Right atrium auricular region (tissue), 2 donors: ENCODE data around the gene ZNF302. TPM values are rescaled to one million over a fixed set of nuclear protein-coding genes. Genes with fewer than 3 reads are reported as not detected.

Experiments used
- DNase-seq: peaks from one replicate; pipeline ENCODE4 v3.0.0-alpha.2; 2019; ENCODE audit warnings: low spot score
- H3K27ac ChIP-seq, 2 donors: fragments of 200-600 bp; sonication (generic); 1 replicate in 1 of 2; 2 replicates in 1 of 2; pipeline ENCODE4 v1.5.1; 2016 to 2019
- H3K27me3 ChIP-seq, 2 donors: fragments of 200-600 bp; sonication (generic); one replicate each; pipeline versions ENCODE4 v1.5.1 to v1.6.0; 2017 to 2019
- H3K36me3 ChIP-seq: fragments of 200-600 bp; sonication (generic); one replicate; pipeline ENCODE4 v1.5.1; 2016
- H3K4me1 ChIP-seq, 2 donors: fragments of 200-600 bp; sonication (generic); one replicate each; pipeline versions ENCODE4 v1.5.1 to v1.6.0; 2017 to 2019
- H3K4me3 ChIP-seq, 2 donors: fragments of 200-600 bp; sonication (generic); 1 replicate in 1 of 2; 2 replicates in 1 of 2; pipeline ENCODE4 v1.5.1; 2017 to 2019; ENCODE audit warnings: mild to moderate bottlenecking in 1 of 2, moderate library complexity in 1 of 2
- H3K9me3 ChIP-seq, 2 donors: fragments of 200-600 bp; sonication (generic); one replicate each; pipeline ENCODE4 v1.5.1; 2019
- CTCF ChIP-seq, 2 donors: fragments of 200-600 bp; sonication (generic); IDR thresholded peaks; one replicate each; pipeline ENCODE4 v1.5.1; 2019; ENCODE audit warnings: antibody characterized with exemption in 2 of 2
- total RNA-seq, 2 donors: library from RNA; depleted of rRNA; stranded (reverse); fragments of >200 nt; gene quantifications; one replicate each; pipeline ENCODE4 v1.1.0, GENCODE V29; 2016

Gene ZNF302
- total RNA-seq, 2 donors from 2014 or later = 21.7 to 35.8 TPM

GRCh38 chr19:34692549-34692948, 15.1 kb downstream of the ZNF302 start:
- no peaks in the 10 kb centered on the region for H3K36me3 ChIP-seq
- no peak overlapping the region for H3K4me3 ChIP-seq
- H3K27ac ChIP-seq = no peak overlapping the region
- no peaks in the 10 kb centered on the region for H3K9me3 ChIP-seq
- no peak for DNase-seq
- H3K27me3 ChIP-seq = no peaks in the 10 kb centered on the region
- no peak for TF ChIP-seq CTCF (IDR thresholded peaks at IDR 0.05)
- no peaks in the 10 kb centered on the region for H3K4me1 ChIP-seq

GRCh38 chr19:34707661-34708060, 30.2 kb downstream of the ZNF302 start:
- peaks cover 0 to 5% of the 10 kb centered on the region in 2 donors for H3K9me3 ChIP-seq
- H3K27ac ChIP-seq = no peak overlapping the region
- no peaks in the 10 kb centered on the region for H3K36me3 ChIP-seq
- H3K4me1 ChIP-seq = no peaks in the 10 kb centered on the region
- H3K4me3 ChIP-seq = no peak overlapping the region
- no peaks in the 10 kb centered on the region for H3K27me3 ChIP-seq
- TF ChIP-seq CTCF (IDR thresholded peaks at IDR 0.05) = no peak
- DNase-seq = no peak

GRCh38 chr19:34711890-34712289, 34.4 kb downstream of the ZNF302 start:
- Histone ChIP-seq H3K4me3 (no peak overlapping the region), H3K27ac (no peak overlapping the region), H3K27me3 (no peaks in the 10 kb centered on the region), H3K36me3 (no peaks in the 10 kb centered on the region), H3K9me3 (peaks cover 0 to 5% of the 10 kb centered on the region in 2 donors), H3K4me1 (no peaks in the 10 kb centered on the region)
- DNase-seq = no peak
- TF ChIP-seq CTCF (IDR thresholded peaks at IDR 0.05) = no peak

- peak; percentile 64 for DNase-seq
- no peak overlapping the region for H3K4me3 ChIP-seq
- TF ChIP-seq CTCF (IDR thresholded peaks at IDR 0.05) = peak; percentile 71 to 92
These were observed 35.1 kb downstream of the ZNF302 start for GRCh38 chr19:34712395-34713261.

GRCh38 chr19:34713262-34713637, 35.8 kb downstream of the ZNF302 start:
- H3K4me1 ChIP-seq = no peaks in the 10 kb centered on the region
- H3K27ac ChIP-seq = no peak overlapping the region
- no peak for DNase-seq
- peaks cover 0 to 4% of the 10 kb centered on the region in 2 donors for H3K9me3 ChIP-seq
- no peak overlapping the region for H3K4me3 ChIP-seq
- H3K36me3 ChIP-seq = no peaks in the 10 kb centered on the region
- no peaks in the 10 kb centered on the region for H3K27me3 ChIP-seq
- no peak for TF ChIP-seq CTCF (IDR thresholded peaks at IDR 0.05)

More at GRCh38 chr19:34712395-34713261, 35.1 kb downstream of the ZNF302 start:
- H3K9me3 ChIP-seq = peaks cover 0 to 4% of the 10 kb centered on the region in 2 donors
- H3K36me3 ChIP-seq = no peaks in the 10 kb centered on the region
- no peak overlapping the region for H3K27ac ChIP-seq
- no peaks in the 10 kb centered on the region for H3K4me1 ChIP-seq
- H3K27me3 ChIP-seq = no peaks in the 10 kb centered on the region
